ENCODE measurements around the gene KRTAP10-11. TPM values are rescaled to one million over a fixed set of nuclear protein-coding genes. Genes with fewer than 3 reads are reported as not detected.
"Not testable (repeated sequence)": the region's sequence is repeated elsewhere in the genome, so short reads cannot be mapped to it uniquely, and the experiment has no call there.

The KRTAP10-11 gene
- total and polyA plus RNA-seq, 3 donors from 2014 or later = 0.37 TPM; not detected in 2

GRCh38 chr21:44687671-44688070 is 41.5 kb downstream of the KRTAP10-11 start:
- Histone ChIP-seq H3K4me1 (no peaks in the 10 kb centered on the region), H3K4me3 (no peak overlapping the region), H3K27ac (no peak overlapping the region), H3K36me3 (ENCODE audit: low read depth, missing control alignments) (no peaks in the 10 kb centered on the region), H3K9me3 (no peaks in the 10 kb centered on the region), H3K27me3 (no peaks in the 10 kb centered on the region)
- intact Hi-C loops (cut with DNase I; ENCODE audit: low total_unique reads) = no loop called here
- TF ChIP-seq POLR2A (IDR thresholded peaks at IDR 0.05) (no peak), CTCF (IDR thresholded peaks at IDR 0.05) (no peak)
- 45 to 46% methylated on average over 11 of the region's 11 CpGs for WGBS, 2 donors
- DNase-seq = no peak

- H3K36me3 ChIP-seq (ENCODE audit: low read depth, missing control alignments); H3K27me3 ChIP-seq; H3K4me3 ChIP-seq; H3K9me3 ChIP-seq; H3K27ac ChIP-seq; H3K4me1 ChIP-seq; intact Hi-C loops (cut with DNase I; ENCODE audit: low total_unique reads); DNase-seq: not testable (repeated sequence)
- 60 to 79% methylated on average over 3 of the region's 3 CpGs for WGBS, 2 donors
Measured at GRCh38 chr21:44689740-44690139, 43.5 kb downstream of the KRTAP10-11 start.

GRCh38 chr21:44691686-44692085 is 45.5 kb downstream of the KRTAP10-11 start:
- H3K9me3 ChIP-seq = no peaks in the 10 kb centered on the region
- intact Hi-C loops (cut with DNase I; ENCODE audit: low total_unique reads) = no loop called here
- no peak for DNase-seq

GRCh38 chr21:44692798-44693512 is 46.7 kb downstream of the KRTAP10-11 start:
- Histone ChIP-seq H3K27me3 (no peaks in the 10 kb centered on the region), H3K4me1 (no peaks in the 10 kb centered on the region), H3K36me3 (ENCODE audit: low read depth, missing control alignments) (no peaks in the 10 kb centered on the region), H3K27ac (no peak overlapping the region), H3K9me3 (no peaks in the 10 kb centered on the region), H3K4me3 (no peak overlapping the region)
- no peak for TF ChIP-seq POLR2A (IDR thresholded peaks at IDR 0.05)
- no peak for TF ChIP-seq CTCF (IDR thresholded peaks at IDR 0.05)
- intact Hi-C loops (cut with DNase I; ENCODE audit: low total_unique reads) = no loop called here
- WGBS, 2 donors = 48 to 49% methylated on average over 2 of the region's 2 CpGs
- no peak for DNase-seq

More at GRCh38 chr21:44691686-44692085, 45.5 kb downstream of the KRTAP10-11 start:
- Histone ChIP-seq H3K4me1 (no peaks in the 10 kb centered on the region), H3K4me3 (no peak overlapping the region), H3K27ac (no peak overlapping the region), H3K27me3 (no peaks in the 10 kb centered on the region), H3K36me3 (ENCODE audit: low read depth, missing control alignments) (no peaks in the 10 kb centered on the region)
- 80 to 82% methylated on average over 2 of the region's 2 CpGs for WGBS, 2 donors
- TF ChIP-seq POLR2A (IDR thresholded peaks at IDR 0.05) = no peak
- TF ChIP-seq CTCF (IDR thresholded peaks at IDR 0.05) = no peak

GRCh38 chr21:44694776-44695175 is 48.6 kb downstream of the KRTAP10-11 start:
- Histone ChIP-seq H3K9me3 (no peaks in the 10 kb centered on the region), H3K4me1 (no peaks in the 10 kb centered on the region), H3K27ac (no peak overlapping the region), H3K4me3 (no peak overlapping the region), H3K27me3 (no peaks in the 10 kb centered on the region), H3K36me3 (ENCODE audit: low read depth, missing control alignments) (no peaks in the 10 kb centered on the region)
- WGBS, 2 donors = 76 to 82% methylated on average over 9 to 11 of the region's 11 CpGs
- TF ChIP-seq POLR2A (IDR thresholded peaks at IDR 0.05) = no peak
- no peak for TF ChIP-seq CTCF (IDR thresholded peaks at IDR 0.05)
- peak; percentile 7 for DNase-seq
- intact Hi-C loops (cut with DNase I; ENCODE audit: low total_unique reads) = no loop called here
